Measurements from ENCODE around the gene CXXC5.

CXXC5 gene

GRCh38 chr5:139636207-139636792 lies 11.8 kb upstream of the CXXC5 start:
- DNase-seq (ENCODE audit: extremely low read depth, low read depth), result no peak
- no peak for TF ChIP-seq CTCF (IDR thresholded peaks at IDR 0.05; ENCODE audit: low read depth, low read length)

- DNase-seq (ENCODE audit: extremely low read depth, low read depth), result no peak
Measured at GRCh38 chr5:139636975-139637408, 11.2 kb upstream of the CXXC5 start.

GRCh38 chr5:139637438-139638089 lies 10.6 kb upstream of the CXXC5 start:
- TF ChIP-seq CTCF (IDR thresholded peaks at IDR 0.05; ENCODE audit: low read depth, low read length), result peak; percentile 28
- no peak for DNase-seq (ENCODE audit: extremely low read depth, low read depth)

More at GRCh38 chr5:139636975-139637408, 11.2 kb upstream of the CXXC5 start:
- no peak for TF ChIP-seq CTCF (IDR thresholded peaks at IDR 0.05; ENCODE audit: low read depth, low read length)

- TF ChIP-seq CTCF (IDR thresholded peaks at IDR 0.05; ENCODE audit: low read depth, low read length), result no peak
- no peak for DNase-seq (ENCODE audit: extremely low read depth, low read depth)
Measured at GRCh38 chr5:139638090-139638735, 9.9 kb upstream of the CXXC5 start.

- no peak for TF ChIP-seq CTCF (IDR thresholded peaks at IDR 0.05; ENCODE audit: low read depth, low read length)
- DNase-seq (ENCODE audit: extremely low read depth, low read depth), result no peak
Measured at GRCh38 chr5:139638736-139639618, 9.2 kb upstream of the CXXC5 start.

GRCh38 chr5:139639619-139640380 lies 8.3 kb upstream of the CXXC5 start:
- TF ChIP-seq CTCF (IDR thresholded peaks at IDR 0.05; ENCODE audit: low read depth, low read length), result no peak
- no peak for DNase-seq (ENCODE audit: extremely low read depth, low read depth)

Data from AG09319 (cell line).